GM21528 (cell line): ENCODE results near the gene BHLHA9.
"Not testable (repeated sequence)": the region's sequence is repeated elsewhere in the genome, so short reads cannot be mapped to it uniquely, and the experiment has no call there.

ENCODE experiments used
- ATAC-seq: cut with Tn5 transposase; IDR thresholded peaks from one replicate; pipeline ENCODE4 v1.9.1; 2021; ENCODE audit warnings: mild to moderate bottlenecking, moderate library complexity; ENCODE audit not compliant: unreplicated experiment, low FRiP score

Gene BHLHA9

DNA sequence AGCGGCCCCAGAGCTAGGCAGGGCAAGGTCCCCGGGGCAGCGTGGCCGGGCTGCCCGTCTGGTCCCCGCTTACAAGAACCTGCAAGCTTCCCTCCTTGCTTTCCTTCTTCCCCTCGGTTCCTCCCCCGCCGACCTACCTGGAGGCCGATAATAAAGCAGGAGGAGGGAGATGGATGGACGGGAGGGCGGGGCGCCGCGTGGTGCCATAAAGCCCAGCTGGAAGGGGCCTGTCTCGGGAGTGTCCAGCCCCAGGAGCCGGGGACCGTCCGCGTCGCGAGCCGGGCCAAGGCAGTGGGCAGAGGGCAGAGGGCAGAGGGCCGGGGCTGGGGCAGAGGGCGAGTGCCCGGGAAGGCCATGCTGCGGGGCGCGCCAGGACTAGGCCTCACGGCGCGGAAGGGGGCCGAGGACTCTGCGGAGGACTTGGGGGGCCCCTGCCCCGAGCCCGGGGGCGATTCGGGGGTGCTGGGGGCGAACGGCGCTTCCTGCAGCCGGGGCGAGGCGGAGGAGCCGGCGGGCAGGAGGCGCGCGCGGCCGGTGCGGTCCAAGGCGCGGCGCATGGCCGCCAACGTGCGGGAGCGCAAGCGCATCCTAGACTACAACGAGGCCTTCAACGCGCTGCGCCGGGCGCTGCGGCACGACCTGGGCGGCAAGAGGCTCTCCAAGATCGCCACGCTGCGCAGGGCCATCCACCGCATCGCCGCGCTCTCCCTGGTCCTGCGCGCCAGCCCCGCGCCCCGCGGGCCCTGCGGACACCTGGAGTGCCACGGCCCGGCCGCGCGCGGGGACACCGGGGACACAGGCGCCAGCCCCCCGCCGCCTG, at the start of gene BHLHA9:
BHLHA9 (plus strand) TSS at position 235 of the 820 bp plus-strand sequence; CDS start at position 355, 120 bp downstream.
- ATAC-seq = no peak

DNA sequence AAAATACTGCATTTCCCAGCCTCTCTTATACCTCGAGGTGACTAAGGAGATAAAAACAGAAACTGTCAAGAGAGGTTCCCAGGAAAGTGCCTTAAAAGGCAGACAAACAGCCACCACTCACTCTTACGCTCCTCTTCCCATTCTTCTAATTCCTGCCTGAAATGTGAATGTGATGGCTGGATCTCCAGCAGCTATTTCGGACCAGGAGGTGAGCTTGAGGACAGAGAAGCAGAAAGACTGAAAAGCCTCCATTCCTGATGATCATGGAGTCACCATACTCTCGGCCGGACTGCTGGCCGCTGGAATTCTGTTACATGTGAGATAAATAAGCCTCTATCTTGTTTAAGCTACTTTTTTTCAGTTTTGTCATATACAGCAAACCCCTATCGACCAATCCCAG, 49.0 kb upstream of the BHLHA9 start:
- no peak for ATAC-seq

DNA sequence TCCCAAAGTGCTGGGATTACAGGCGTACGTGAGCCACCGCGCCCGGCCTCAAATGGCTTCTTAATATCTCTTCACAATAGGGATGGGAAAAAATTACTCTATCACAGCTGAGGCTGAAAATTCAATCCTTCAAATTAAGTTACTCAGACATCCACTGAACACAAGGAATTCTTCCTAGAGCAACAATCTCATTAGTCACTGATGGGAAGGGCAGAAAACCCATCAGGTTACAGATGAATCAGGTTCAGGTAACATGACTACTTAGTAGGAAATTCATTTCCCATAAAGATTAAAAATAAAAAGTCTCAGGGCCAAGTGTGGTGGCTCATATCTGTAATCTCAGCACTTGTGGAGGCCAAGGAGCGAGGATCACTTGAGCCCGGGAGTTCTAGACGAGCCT, 47.9 kb upstream of the BHLHA9 start:
- ATAC-seq = no peak

DNA sequence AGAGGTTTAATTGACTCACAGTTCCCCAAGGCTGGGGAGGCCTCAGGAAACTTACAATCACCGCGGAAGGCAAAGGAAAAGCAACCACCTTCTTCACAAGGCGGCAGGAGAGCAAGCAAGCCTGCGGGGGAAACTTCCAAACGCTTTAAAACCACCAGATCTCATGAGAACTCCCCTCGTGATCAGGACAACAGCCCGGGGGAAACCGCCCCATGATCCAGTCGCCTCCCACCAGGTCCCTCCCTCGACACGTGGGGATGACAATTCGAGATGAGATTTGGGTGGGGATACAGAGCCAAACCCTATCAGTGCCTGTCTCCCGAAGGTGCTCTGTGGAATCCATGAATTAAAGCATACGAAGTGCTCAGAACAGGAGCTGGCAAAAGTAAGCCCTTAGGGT, 46.6 kb upstream of the BHLHA9 start:
- ATAC-seq = no peak

DNA sequence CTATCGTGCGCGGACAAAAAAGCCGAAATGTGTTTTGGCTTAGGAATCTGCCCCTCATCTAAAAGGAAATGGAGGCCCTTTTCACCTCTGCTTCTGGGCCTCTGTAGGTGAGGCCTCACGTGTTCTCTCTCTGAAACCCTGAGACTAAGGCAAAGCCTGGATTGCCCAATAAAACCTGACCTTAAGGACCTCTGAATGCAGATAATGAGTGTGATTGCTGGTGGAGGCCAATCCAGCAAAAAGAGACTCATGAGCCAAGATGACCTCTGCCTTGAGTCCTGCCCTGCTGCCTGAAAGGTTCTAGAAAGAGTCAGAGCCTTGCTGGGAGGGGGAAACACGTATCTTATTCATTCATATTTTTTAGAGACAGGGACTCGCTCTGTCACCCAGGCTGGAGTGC, 45.9 kb upstream of the BHLHA9 start:
- ATAC-seq = no peak

DNA sequence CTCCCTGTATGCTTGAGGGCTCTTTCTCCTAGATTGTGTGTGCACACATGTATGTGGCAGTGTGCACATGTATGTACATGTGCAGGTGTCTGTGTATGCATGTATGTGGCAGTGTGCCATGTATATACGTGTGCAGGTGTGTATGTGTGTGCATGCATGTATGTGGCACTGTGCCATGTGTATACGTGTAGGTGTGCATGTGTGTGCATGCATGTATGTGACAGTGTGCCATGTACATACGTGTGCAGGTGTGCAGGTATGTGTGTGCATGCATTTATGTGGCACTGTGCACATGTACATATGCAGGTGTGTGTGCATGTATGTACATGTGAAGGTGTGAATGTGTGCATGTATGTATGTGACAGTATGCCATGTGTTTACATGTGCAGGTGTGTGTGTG, 43.9 kb upstream of the BHLHA9 start:
- ATAC-seq = no peak

DNA sequence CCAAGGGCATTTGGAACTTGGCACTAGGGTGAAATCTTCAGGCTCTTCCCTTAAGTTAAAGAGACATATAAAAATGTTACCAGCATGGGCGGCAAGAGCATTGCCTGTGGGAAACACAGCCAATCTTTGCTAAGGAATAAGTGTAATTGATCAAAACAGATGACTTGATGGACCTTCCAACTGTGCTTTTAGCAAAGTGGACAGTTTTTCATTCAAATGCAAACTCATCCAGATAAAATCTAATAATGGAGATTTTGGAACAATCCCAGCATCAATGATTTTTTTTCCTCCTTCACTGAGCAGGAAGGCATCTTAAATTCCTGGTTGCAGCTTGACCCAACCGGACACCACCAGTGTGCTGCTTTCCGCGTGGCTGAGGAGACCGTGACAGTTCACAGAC, 42.9 kb upstream of the BHLHA9 start:
- ATAC-seq = no peak

DNA sequence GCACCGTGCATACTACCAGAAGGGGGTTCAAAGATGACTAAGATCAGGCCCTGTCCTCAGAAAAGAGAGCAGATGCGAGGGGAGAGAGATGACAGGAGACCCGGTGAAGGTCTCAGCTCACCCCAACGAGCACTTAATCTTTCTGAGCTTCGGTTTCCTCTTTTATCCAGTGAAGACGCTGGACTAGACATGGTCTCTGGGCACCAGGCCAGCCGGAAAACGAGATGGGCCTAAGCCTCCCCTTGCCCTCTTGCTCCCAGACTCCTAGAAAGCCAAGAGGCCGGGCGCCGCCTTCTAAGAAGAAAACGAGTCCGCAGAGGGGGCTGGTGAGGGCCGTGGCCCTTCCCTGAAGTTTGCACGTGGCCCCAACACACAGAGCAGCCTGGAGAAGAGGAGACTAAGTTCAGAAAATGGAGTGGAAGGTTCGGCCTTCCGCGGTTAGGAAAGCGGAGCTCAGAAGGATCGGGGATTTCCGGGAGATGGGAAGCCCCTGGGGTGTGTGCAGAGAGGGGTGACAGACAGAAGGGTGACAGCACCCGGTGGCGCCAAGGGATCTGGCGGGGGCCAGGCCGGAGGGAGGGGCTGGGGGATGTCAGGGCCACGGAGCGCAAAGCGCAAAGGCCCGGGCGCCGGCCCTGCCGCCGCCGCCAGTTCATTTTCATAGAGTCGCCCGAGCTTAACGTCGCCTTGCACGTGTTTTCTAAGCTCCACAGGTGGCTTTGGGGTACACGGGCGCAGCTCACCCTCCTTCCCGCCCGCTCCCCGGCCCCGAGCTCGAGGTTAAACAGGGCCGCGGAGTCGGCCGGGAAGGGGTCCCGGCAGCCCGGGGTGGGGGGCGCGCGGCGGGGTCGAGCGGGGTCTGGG, 42.1 kb upstream of the BHLHA9 start:
- ATAC-seq = peak; percentile 47

DNA sequence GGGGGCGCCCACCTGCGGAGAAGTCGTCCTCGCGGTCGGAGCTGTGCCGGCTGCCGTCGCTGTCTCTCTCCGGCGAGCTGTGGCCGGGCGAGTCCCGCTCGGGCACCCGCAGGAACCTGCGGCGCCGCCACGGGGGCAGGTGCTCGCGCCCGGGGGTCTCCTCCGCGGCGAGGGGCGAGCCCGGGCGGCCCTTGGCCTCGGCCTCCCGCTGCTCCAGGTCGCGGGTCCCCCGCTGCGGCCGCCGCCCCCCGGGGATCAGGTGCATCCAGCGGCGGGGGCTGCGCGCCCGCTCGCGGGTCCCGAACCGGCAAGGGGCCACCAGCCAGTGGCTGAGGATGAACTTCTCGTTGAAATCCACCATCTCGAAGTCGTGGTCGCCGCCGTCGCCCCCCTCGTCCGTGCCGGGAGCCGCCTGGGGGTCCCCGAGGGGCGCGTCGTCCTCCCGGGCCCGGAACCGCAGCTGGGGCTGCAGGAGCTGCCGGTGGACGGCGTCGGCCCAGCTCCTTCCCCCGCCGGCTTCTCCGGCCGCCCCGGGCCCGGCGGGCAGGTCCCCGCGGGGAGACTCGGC, 41.4 kb upstream of the BHLHA9 start:
- ATAC-seq = peak; percentile 13

DNA sequence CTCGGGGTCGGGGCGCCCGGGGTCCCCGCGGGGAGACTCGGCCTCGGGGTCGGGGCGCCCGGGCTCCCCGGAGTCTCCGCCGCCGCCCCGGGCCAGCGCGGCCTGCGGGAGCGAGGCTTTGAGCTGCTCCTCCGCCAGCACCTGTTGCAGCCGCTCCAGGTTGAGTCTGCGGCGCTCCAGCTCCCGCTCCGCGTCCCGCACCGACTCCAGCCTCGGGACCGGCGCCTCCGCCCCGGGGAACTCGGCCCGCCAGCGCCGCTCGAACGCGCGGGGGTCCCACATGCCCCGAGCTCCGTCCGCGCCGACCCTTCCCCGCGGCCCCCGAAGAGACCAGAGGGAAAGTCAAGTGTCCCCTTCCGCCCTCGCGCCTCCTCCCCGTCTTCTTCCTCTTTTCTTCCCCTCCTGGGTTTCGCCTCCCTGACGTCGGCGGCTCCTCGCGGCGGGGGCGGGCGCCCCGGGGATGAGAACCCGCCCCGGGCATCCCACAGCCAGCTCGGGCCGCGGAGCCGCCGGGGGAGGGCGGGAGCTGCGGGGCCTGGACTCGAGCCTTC, 40.8 kb upstream of the BHLHA9 start:
- ATAC-seq = peak; percentile 47

DNA sequence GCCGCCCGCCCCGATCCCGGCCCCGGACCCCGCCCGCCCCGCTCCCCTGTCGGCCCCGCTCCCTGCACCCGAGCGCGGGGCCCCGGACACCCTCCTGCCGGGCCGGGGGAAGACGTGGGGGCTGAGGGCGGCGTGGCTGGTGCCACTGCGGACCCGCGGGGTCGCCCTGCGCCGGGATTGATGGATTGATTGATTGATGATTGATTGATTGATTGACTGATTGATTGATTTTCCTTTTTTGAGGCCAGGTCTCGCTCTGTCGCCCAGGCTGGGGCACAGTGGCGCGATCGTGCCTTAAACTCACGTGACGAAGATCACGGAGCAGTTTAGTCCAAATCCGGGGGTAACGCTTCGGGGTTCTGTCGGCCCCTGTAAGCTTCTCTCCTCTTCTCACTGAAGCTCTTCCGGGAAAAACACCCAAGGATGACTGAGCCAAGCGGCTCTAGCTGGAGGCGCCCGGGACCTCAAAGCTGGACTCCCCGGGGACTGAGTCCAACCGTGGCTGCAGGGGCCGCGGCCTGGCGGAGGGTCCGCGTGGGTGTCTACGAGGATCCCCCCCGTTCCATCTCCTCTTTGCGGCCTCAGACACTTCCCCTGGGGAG, 40.2 kb upstream of the BHLHA9 start:
- no peak for ATAC-seq

DNA sequence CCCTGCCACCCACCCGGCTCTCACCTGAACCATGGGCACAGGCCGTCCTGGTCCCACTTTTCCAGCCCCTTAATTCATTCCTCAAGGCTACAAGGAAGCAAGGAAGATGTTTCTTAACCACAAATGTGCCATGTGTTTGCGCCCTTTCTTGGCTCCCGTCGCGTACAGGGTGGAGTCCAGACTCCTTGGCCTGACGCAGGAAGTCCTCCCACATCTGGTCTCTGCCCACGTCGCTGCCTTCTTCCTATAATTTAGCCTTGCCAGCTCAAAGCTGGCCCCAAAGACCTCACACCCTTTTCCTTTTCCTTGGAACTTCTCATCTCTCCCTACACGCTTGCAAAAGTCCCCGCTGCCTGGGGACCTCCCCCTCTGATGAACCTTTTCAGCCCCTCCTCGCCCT, 38.8 kb upstream of the BHLHA9 start:
- no peak for ATAC-seq

DNA sequence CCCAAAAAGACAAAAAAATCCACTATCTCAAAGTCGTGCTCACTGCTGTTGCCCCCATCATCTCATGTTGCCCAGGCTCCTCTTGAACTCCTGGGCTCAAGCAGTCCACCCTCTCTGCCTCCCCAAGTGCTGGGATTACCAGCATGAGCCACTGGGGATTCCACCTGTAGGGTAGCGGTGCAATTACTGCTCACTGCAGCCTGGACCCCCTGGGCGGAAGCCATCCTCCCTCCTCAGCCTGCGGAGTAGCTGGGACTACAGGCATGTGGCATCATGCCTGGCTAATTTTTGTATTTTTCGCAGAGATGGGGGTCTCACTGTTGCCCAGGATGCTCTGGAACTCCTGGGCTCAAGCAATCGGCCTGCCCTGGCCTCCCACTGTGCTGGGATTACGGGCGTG, 37.9 kb upstream of the BHLHA9 start:
- no peak for ATAC-seq

DNA sequence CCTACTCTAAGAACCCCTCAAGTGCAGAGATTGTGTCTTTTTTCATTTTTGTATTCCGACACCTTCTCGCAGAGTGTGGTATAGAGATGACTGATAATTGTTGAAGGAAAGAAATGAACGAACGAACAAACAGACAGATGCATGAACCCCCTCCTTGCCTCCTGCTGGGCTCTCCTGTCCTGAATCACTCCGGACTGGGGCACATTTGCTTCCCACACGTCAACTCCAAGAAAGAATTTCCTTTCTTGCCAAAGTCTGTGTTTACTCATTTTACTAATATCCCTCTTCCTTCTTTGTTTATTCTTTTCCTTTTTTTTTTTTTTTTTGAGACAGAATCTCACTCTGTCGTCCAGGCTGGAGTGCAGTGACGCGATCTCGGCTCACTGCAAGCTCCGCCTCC, 37.5 kb upstream of the BHLHA9 start:
- no peak for ATAC-seq

DNA sequence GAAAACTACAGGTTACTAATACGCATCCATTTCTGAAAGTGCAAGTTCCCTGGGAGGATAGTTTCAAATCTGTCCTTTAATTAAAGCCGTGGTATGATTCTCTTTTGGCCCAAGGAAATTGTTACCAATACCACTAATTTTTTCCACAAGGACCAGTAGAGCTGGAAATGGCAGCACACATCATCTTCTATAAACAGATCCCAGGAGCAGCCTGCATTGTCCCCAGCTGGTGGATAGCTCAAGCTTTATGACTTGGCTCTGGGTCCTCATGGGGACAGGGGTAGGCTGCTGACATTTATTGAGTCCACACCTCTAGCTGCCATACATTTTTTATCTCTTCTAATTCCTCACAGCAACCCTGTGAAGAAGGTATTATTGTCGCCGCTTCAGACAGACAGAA, 35.8 kb upstream of the BHLHA9 start:
- no peak for ATAC-seq

DNA sequence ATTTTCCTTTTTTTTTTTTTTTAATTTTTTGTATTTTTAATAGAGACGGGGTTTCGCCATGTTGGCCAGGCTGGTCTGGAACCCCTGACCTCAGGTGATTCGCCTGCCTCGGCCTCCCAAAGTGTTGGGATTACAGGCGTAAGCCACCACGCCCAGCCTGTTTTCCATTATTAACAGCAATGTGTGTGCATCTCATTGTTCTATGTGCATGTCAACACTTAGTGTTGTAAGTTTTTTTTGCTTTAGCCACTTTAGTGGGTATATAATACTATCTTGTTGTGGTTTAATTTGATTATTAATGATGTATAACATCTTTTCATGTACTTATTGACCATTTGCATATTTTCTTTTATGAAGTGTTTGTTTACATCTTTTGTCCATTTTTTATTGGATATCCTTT, 32.8 kb upstream of the BHLHA9 start:
- ATAC-seq = no peak

DNA sequence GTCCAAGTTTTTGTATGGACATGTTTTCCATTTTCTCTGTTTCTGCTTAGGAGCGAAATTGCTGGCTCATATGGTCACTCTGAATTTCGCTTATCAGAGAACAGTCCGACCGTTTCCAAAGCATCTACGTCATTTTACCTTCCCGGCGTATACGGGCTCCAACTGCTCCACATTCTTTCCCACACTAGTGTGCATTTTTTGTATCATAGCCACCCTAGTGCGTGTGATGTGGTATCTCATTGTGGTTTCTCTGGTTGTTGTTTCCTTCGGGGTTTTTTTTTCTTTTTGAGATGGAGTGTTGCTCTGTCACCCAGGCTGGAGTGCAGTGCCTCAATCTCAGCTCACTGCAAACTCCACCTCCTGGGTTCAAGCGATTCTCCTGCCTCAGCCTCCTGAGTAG, 31.0 kb upstream of the BHLHA9 start:
- ATAC-seq = no peak

DNA sequence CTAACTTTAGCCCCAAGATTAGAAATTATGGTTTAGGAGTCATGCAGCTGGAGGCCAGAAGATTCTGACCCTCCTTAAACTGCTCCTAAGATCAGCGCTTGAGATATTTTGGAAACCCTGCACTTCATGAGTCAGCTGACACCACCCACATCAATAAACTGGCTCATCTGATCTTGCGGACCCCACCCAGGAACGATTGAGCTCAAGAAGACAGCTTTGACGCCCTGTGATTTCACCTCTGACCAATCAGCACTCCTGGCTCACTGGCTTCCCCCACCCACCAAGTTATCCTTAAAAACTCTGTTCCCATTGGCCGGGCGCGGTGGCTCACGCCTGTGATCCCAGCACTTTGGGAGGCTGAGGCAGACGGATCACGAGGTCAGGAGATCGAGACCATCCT, 29.8 kb upstream of the BHLHA9 start:
- ATAC-seq = not testable (repeated sequence)

DNA sequence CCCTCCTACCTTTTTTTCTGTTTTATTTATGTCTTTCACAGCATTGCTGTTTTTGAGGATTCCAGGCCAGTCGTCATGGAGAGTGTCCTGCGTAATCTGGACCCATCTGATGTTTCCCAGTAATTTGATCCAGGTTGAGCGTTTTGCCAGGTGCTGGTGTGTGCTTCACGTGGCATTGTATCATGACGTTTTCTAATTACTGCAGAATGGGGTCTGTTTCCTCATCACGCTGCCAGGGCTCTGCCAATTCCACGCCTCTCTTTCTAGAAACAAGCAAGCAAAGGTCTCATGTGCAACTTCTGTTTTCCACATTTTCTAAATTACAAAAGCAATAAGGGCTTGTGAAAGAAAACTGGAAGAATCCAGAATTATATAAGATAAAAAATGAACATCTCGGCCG, 28.3 kb upstream of the BHLHA9 start:
- ATAC-seq = no peak

DNA sequence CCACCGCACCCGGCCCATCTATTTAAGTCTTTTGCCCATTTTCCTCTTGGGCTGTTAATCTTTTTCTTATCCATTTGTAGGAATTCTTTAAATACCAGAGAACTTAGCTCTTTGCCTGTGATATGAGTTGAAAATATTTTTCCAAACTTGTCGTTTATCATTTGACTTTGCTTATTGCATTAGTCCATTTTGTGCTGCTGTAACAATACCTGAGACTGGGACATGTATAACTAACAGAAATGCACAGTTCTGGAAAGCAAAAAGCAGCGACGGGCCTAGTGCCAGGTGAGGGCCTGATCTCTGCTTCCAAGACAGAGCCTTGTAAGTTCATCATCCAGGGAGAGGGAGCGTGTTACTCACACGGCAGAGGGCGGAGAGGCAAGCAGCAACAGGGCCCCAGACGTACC, 25.6 kb upstream of the BHLHA9 start:
- no peak for ATAC-seq
